Sigmoid colon (tissue), 7 donors: ENCODE results near the gene GPATCH2. TPM values are rescaled to one million over a fixed set of nuclear protein-coding genes. Genes with fewer than 3 reads are reported as not detected.
"Not testable (repeated sequence)": the region's sequence is repeated elsewhere in the genome, so short reads cannot be mapped to it uniquely, and the experiment has no call there.

Experiments
- DNase-seq: peaks from one replicate; pipeline ENCODE4 v3.0.0-alpha.2; 2019
- H3K27ac ChIP-seq, 4 donors: fragments of 200-600 bp; sonication (generic); one replicate each; pipeline ENCODE4 v1.5.1; 2016 to 2019; ENCODE audit warnings: mild to moderate bottlenecking in 1 of 4
- H3K27me3 ChIP-seq, 3 donors: fragments of 200-600 bp; sonication (generic); one replicate each; pipeline ENCODE4 v1.5.1; 2019; ENCODE audit warnings: mild to moderate bottlenecking in 1 of 3
- H3K36me3 ChIP-seq, 4 donors: fragments of 200-600 bp; sonication (generic); one replicate each; pipeline ENCODE4 v1.5.1; 2016 to 2019
- H3K4me1 ChIP-seq, 4 donors: fragments of 200-600 bp; sonication (generic); one replicate each; pipeline ENCODE4 v1.5.1; 2017 to 2019
- H3K4me3 ChIP-seq, 4 donors: fragments of 200-600 bp; sonication (generic); one replicate each; pipeline ENCODE4 v1.5.1; 2017 to 2019; ENCODE audit warnings: mild to moderate bottlenecking in 2 of 4, moderate library complexity in 1 of 4
- H3K9me3 ChIP-seq, 4 donors: fragments of 200-600 bp in 3 of 4; sonication (generic) in 3 of 4; one replicate each; pipeline versions ENCODE4 v1.5.1 to v1.6.1; 2013 to 2019
- EP300 ChIP-seq, 4 donors: sonication (generic); formaldehyde crosslinking; IDR thresholded peaks; one replicate each; pipeline ENCODE4 v1.6.1; 2017; ENCODE audit warnings: antibody characterized with exemption in 4 of 4
- POLR2A ChIP-seq, 2 donors: fragments of 450-650 bp; IDR thresholded peaks; one replicate each; pipeline ENCODE4 v1.6.1; 2016; ENCODE audit warnings: antibody characterized with exemption in 2 of 2, mild to moderate bottlenecking in 2 of 2, moderate library complexity in 2 of 2
- POLR2AphosphoS5 ChIP-seq, 4 donors: sonication (generic); formaldehyde crosslinking; IDR thresholded peaks; one replicate each; pipeline ENCODE4 v1.6.1; 2017; ENCODE audit warnings: antibody characterized with exemption in 4 of 4
- WGBS, 2 donors: extraction: QIAGEN DNeasy Blood & Tissue Kit; methylation state at CpG; one replicate each; pipeline ENCODE4 v1.1.7; 2013; 5-methylcytosine and 5-hydroxymethylcytosine counted together
- intact Hi-C: fragments of 100-400 bp; cut with DNase I; formaldehyde crosslinking; loops from one replicate; pipeline ENCODE4 v1.15.1; 2023
- polyA plus RNA-seq, 3 donors: library from polyadenylated mRNA; stranded (reverse); fragments of 200-250 nt; gene quantifications; one replicate each; pipeline ENCODE4 v1.2.3, GENCODE V29; 2013
- total RNA-seq, 4 donors: library from RNA; depleted of rRNA; stranded (reverse); fragments of >200 nt; gene quantifications; one replicate each; pipeline ENCODE4 v1.1.0, GENCODE V29; 2016
- TF ChIP-seq, protein P1 (sequence below), 4 experiments: fragments of 450-650 bp in 3 of 4; fragments of 200-600 bp in 1 of 4; IDR thresholded peaks; one replicate each; pipeline ENCODE4 v1.5.1; 2016 to 2019; ENCODE audit warnings: antibody characterized with exemption in 4 of 4, mild to moderate bottlenecking in 3 of 4, moderate library complexity in 2 of 4
- donor health status: healthy with polysubstance abuse.
- donor health status: Bipolar disorder and iron deficiency.
- donor health status: healthy.

GPATCH2 gene
- total and polyA plus RNA-seq, 7 donors = 3.0 to 18.5 (median 12.2) TPM

DNA sequence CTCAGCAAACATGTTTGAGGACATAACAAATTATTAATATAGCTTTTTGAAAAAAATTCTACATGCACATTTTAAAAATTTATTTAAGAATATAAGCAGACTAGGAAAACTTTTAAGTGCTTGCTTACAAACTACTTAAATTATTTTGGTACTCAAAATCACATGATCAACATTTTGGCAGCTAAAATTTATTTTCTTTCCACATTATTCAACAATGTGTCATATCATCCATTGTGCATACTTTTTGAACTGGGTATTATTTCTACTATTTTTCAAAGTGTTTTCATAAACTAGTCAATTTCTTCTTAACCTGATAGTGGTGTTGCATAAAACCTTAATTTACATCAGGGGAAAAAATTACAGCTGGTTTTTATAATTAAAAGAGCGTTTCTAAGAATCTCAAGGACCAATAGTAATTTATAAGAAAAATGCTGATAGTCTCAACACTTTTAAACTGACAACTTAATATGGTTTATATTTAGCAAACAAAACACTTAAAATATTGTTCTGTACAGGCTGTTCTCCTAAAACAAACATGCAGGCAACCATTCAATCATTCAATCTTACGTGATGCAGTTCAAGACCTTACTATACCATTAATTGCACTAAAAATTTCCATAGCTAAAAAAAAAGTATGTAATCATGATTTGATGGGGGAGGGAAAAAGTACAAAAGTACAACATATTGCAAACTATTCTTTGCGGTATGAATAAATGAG lies 105.0 kb downstream of the GPATCH2 start:
- 78 to 91% methylated on average over 3 of the region's 3 CpGs for WGBS, 2 donors
- H3K27me3 ChIP-seq = no peaks in the 10 kb centered on the region
- H3K4me3 ChIP-seq = no peak overlapping the region
- H3K9me3 ChIP-seq = no peaks in the 10 kb centered on the region
- peaks cover 0 to 11% (median 4%) of the 10 kb centered on the region in 4 donors for H3K4me1 ChIP-seq
- intact Hi-C loops = no loop called here
- no peak for DNase-seq
- H3K27ac ChIP-seq = no peak overlapping the region
- H3K36me3 ChIP-seq = no peaks in the 10 kb centered on the region
- no peak for TF ChIP-seq POLR2A (IDR thresholded peaks at IDR 0.05)
- no peak for TF ChIP-seq EP300 (IDR thresholded peaks at IDR 0.05)
- TF ChIP-seq, protein P1, sequence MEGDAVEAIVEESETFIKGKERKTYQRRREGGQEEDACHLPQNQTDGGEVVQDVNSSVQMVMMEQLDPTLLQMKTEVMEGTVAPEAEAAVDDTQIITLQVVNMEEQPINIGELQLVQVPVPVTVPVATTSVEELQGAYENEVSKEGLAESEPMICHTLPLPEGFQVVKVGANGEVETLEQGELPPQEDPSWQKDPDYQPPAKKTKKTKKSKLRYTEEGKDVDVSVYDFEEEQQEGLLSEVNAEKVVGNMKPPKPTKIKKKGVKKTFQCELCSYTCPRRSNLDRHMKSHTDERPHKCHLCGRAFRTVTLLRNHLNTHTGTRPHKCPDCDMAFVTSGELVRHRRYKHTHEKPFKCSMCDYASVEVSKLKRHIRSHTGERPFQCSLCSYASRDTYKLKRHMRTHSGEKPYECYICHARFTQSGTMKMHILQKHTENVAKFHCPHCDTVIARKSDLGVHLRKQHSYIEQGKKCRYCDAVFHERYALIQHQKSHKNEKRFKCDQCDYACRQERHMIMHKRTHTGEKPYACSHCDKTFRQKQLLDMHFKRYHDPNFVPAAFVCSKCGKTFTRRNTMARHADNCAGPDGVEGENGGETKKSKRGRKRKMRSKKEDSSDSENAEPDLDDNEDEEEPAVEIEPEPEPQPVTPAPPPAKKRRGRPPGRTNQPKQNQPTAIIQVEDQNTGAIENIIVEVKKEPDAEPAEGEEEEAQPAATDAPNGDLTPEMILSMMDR (IDR thresholded peaks at IDR 0.05) = no peak
- TF ChIP-seq POLR2AphosphoS5 (IDR thresholded peaks at IDR 0.05) = no peak

DNA sequence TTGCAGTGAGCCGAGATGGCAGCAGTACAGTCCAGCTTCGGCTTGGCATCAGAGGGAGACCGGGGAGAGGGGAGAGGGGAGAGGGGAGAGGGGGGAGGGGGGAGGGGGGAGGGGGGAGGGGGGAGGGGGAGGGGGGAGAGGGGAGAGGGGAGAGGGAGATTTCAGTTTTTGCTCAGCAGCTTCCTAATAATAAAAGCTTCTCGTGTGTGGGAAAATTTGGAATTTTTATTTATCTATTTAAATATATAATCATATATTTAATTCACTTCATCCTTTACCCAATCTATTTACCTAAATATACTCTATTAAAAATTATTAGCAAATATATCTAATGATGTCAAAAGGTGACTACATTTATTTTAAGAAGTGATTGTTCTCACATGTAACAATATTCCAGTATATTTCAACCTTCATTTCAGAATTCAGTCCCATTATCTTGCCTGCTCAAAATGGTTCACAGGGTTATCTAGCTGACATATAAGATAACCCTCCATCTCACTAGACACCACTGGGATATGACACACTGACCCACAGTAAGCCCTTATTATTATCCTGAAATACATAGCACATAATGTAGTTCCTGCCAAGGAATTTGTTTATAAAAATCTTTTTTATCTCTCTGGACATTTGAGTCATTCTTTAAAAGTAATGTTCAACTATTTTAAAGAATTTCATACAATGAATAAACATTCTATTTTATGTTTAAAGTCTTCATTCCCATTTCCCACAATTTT lies 105.9 kb downstream of the GPATCH2 start:
- H3K4me3 ChIP-seq = no peak overlapping the region
- H3K36me3 ChIP-seq = no peaks in the 10 kb centered on the region
- no peak for DNase-seq
- no peaks in the 10 kb centered on the region for H3K27me3 ChIP-seq
- TF ChIP-seq POLR2A (IDR thresholded peaks at IDR 0.05) (no peak), POLR2AphosphoS5 (IDR thresholded peaks at IDR 0.05) (no peak), EP300 (IDR thresholded peaks at IDR 0.05) (no peak)
- TF ChIP-seq, protein P1 (IDR thresholded peaks at IDR 0.05) = no peak
- H3K9me3 ChIP-seq = no peaks in the 10 kb centered on the region
- intact Hi-C loops = no loop called here
- peaks cover 0 to 11% (median 4%) of the 10 kb centered on the region in 4 donors for H3K4me1 ChIP-seq
- no peak overlapping the region for H3K27ac ChIP-seq
- 94 to 96% methylated on average over 3 of the region's 4 CpGs for WGBS, 2 donors

DNA sequence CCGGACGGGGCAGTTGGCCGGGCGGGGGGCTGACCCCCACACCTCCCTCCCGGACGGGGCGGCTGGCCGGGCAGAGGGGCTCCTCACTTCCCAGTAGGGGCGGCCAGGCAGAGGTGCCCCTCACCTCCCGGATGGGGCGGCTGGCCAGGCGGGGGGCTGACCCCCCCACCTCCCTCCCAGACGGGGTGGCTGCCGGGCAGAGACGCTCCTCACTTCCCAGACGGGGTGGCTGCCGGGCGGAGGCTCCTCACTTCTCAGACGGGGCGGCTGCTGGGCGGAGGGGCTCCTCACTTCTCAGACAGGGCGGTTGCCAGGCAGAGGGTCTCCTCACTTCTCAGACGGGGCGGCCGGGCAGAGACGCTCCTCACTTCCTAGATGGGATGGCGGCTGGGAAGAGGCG lies 107.0 kb downstream of the GPATCH2 start:
- H3K9me3 ChIP-seq, H3K4me3 ChIP-seq, H3K27me3 ChIP-seq, H3K36me3 ChIP-seq, H3K27ac ChIP-seq, DNase-seq, intact Hi-C loops: not testable (repeated sequence)
- peaks cover 0 to 11% (median 4%) of the 10 kb centered on the region in 4 donors for H3K4me1 ChIP-seq
- WGBS, 2 donors = 88 to 93% methylated on average over 22 to 25 of the region's 28 CpGs

DNA sequence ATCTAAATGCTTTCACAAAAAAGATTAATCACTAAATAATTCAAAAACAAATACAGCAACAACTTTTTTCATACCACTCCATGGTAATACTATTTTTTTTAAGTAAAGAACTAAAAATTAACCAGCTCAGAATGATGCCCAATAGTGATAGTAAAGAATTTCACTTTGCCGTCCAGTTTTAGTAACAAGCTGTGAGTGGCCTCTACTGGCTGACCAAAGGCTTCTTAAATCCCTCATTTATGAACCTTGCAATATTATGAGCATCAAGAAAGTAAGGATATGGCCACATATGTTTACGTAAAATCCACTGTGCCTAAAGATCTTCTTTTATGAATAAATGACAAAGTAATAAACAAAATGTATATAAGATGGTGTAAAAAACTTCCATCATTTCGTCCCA lies 108.6 kb downstream of the GPATCH2 start:
- Histone ChIP-seq H3K4me3 (no peak overlapping the region), H3K4me1 (peaks cover 0 to 11% (median 4%) of the 10 kb centered on the region in 4 donors), H3K27me3 (no peaks in the 10 kb centered on the region), H3K36me3 (no peaks in the 10 kb centered on the region), H3K27ac (no peak overlapping the region), H3K9me3 (no peaks in the 10 kb centered on the region)
- intact Hi-C loops = no loop called here
- 94 to 96% methylated on average over 3 of the region's 3 CpGs for WGBS, 2 donors
- TF ChIP-seq POLR2A (IDR thresholded peaks at IDR 0.05) (no peak), EP300 (IDR thresholded peaks at IDR 0.05) (no peak), POLR2AphosphoS5 (IDR thresholded peaks at IDR 0.05) (no peak)
- TF ChIP-seq, protein P1 (IDR thresholded peaks at IDR 0.05) = no peak
- DNase-seq = no peak

DNA sequence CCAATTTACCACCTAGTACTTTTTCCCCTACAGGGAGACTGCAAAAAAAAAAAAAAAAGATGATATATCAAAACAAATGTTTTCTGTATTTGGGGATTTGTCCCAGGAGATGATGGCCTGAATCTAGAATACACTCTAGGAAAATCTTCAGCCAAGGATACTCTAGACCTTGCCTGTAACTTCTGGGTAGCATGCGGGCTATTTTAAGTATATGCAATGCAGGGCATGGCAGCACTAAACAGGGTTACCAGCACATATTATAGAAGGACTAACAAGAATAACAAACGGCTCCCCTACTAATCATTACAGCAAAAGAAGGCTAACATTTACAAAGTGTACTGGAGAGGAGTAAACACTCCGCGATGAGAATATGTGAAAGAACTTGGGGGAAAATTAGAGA lies 109.6 kb downstream of the GPATCH2 start:
- H3K27me3 ChIP-seq = no peaks in the 10 kb centered on the region
- WGBS, 2 donors = 90 to 93% methylated on average over 4 of the region's 4 CpGs
- no peaks in the 10 kb centered on the region for H3K36me3 ChIP-seq
- no peak overlapping the region for H3K4me3 ChIP-seq
- no peak overlapping the region for H3K27ac ChIP-seq
- H3K9me3 ChIP-seq = no peaks in the 10 kb centered on the region
- peaks cover 0 to 11% (median 4%) of the 10 kb centered on the region in 4 donors for H3K4me1 ChIP-seq
- intact Hi-C loops = no loop called here
- no peak for DNase-seq
- TF ChIP-seq POLR2A (IDR thresholded peaks at IDR 0.05) (no peak), POLR2AphosphoS5 (IDR thresholded peaks at IDR 0.05) (no peak), EP300 (IDR thresholded peaks at IDR 0.05) (no peak)
- TF ChIP-seq, protein P1 (IDR thresholded peaks at IDR 0.05) = no peak
